Inferior parietal cortex (tissue), 1 donor: ENCODE data around the gene EEF2.
"Not testable (repeated sequence)": the region's sequence is repeated elsewhere in the genome, so short reads cannot be mapped to it uniquely, and the experiment has no call there.

Experiments used
- DNase-seq: peaks from one replicate; pipeline ENCODE4 v3.0.0-alpha.2; 2016; ENCODE audit errors: extremely low spot score

Gene EEF2

GRCh38 chr19:4014541-4015491 is 29.6 kb upstream of the EEF2 start:
- DNase-seq = no peak

DNA sequence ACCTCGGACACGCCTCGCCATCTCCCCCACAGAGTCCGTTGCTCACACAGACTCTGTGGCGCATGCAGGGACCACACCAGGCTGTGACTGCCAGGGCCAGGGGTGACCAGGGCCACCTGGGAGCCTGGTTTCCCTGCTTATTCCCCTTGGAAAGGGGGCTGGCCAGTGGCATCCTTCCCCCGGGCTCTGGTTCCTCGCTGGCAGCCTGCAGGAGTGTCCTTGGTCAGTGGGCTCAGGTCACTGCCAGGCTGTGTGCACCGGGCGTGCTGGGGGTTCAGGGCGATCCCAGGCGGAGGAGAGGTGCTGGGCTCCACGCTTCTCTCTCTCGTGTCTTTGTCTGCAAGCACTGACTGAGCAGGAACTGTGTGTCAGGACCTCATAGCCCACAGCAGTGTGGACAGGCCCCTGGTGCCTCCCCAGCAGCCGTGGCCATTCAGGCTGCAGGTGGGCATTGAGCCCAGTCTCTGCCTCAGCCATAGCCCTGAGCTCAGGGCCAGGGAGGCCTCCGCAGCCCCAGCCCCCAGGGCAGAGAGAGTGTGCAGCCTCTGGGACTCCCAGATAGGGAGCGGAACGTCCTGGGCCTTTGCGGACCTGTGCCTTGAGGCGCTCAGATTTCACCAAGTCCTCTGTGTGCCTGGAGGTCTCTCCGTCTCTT is 28.8 kb upstream of the EEF2 start:
- DNase-seq = no peak

- no peak for DNase-seq
Measured at GRCh38 chr19:4012975-4013634, 27.8 kb upstream of the EEF2 start.

DNA sequence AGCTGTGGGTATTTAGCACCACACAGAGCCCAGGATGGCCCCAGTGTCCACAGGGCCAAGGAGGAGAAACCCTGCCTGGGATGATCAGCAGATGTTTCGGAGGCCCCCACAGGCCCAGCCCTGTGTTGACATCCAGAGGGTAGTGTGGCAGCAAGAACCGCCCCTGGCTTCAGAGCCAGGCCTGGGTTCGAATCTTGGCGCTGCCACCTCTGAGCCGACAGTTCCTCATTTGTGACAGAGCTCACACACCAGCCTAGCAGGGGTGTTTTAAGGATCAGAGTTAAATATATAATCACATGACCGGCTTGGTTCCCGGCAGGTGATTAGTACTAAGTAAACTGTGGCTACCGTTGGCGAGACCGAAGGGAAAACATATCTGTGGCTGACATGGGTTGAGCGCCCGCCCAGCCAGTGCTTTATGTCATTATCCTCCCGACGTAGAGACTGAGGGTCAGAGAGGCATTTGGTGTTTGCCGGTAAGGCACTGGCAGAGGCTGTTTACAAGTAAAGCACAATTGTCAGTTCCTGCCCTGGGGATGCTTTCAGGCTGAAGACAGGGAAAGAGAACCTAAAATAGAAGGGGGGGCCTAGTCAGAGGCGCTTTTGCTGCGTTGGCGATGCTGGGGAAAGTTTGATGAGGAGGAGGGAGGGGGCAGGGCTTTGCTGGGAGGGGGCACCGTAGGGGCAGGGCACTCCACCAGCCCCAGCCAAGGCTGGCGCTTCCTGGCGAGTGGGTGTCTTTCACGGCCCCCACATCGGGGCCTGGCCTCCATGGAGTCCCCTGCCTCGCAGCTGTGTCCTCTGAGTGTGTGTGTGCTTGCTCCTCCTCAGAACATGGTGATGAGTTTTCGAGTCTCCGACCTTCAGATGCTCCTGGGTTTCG is 27.1 kb upstream of the EEF2 start:
- no peak for DNase-seq

- not testable (repeated sequence) for DNase-seq
Measured at GRCh38 chr19:4011430-4011829, 26.2 kb upstream of the EEF2 start.

GRCh38 chr19:4010808-4011110 is 25.5 kb upstream of the EEF2 start:
- DNase-seq = no peak

GRCh38 chr19:4009990-4010807 is 24.9 kb upstream of the EEF2 start:
- DNase-seq = no peak

GRCh38 chr19:4007836-4008539 is 22.7 kb upstream of the EEF2 start:
- no peak for DNase-seq

GRCh38 chr19:4007021-4007835 is 22.0 kb upstream of the EEF2 start, which contains the start of gene PIAS4:
Gene PIAS4 (plus strand): TSS chr19:4007736. CDS start chr19:4007761, 25 bp downstream.
- DNase-seq = peak; percentile 92

GRCh38 chr19:4005436-4005835 is 20.2 kb upstream of the EEF2 start:
- DNase-seq = not testable (repeated sequence)

DNA sequence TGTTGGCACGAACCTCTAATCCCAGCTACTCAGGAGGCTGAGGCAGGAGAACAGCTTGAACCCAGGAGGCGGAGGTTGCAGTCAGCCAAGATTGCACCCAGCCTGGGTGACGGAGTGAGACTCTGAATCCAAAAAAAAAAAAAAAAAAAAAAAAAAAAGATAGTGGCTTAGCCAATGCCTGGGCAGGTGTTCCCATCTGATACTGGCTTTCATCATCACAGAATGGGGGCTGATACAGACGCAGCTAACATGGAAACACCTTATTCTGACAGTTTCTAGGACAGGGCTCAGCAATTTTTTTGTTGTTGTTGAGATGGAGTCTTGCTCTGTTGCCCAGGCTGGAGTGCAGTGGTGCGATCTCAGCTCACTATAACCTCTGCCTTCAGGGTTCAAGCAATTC is 15.5 kb upstream of the EEF2 start:
- DNase-seq = not testable (repeated sequence)

DNA sequence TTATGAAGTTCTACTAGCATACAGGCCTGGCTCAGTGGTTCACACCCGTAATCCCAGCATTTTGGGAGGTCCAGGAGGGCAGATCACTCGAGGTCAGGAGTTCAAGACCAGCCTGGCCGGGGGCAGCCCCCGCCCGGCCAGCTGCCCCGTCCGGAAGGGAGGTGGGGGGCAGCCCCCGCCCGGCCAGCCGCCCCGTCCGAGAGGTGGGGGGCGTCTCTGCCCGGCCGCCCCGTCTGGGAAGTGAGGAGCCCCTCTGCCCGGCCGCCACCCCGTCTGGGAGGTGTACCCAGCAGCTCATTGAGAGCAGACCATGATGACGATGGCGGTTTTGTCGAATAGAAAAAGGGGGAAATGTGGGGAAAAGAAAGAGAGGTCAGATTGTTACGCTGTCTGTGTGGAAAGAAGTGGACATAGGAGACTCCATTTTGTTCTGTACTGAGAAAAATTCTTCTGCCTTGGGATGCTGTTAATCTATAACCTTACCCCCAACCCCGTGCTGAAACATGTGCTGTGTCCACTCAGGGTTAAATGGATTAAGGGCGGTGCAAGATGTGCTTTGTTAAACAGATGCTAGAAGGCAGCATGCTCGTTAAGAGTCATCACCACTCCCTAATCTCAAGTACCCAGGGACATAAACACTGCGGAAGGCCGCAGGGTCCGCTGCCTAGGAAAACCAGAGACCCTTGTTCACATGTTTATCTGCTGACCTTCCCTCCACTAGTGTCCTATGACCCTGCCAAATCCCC is 13.6 kb upstream of the EEF2 start:
- not testable (repeated sequence) for DNase-seq

DNA sequence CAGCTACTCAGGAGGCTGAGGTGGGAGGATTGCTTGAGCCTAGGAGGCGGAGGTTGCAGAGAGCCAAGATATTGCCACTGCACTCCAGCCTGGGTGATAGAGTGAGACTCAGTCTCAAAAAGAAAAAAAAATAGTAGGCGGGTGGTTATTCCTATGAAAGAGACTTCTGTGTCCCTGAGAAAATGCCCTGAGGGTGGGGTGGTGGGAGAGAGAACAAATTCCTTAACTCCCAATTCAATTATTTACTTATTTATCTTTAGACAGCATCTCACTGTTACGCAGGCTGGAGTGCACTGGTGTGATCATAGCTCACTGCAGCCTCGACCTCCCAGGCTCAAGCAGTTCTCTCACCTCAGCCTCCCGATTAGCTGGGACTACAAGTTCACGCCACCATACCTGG is 10.3 kb upstream of the EEF2 start:
- no peak for DNase-seq

DNA sequence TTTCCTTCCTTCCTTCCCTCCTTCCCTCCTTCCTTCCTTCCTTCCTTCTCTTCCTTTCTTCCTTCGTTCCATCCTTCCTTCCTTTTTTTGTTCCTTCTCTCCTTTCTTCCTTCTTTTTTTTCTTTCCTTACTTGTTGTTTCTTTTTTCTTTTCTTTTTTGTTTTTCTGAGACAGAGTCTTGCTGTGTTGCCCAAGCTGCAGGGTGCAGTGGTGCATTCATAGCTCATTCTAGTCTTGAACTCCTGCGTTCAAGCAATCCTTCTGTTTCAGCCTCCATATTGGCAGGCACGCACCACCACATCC is 5.5 kb upstream of the EEF2 start:
- DNase-seq = no peak

DNA sequence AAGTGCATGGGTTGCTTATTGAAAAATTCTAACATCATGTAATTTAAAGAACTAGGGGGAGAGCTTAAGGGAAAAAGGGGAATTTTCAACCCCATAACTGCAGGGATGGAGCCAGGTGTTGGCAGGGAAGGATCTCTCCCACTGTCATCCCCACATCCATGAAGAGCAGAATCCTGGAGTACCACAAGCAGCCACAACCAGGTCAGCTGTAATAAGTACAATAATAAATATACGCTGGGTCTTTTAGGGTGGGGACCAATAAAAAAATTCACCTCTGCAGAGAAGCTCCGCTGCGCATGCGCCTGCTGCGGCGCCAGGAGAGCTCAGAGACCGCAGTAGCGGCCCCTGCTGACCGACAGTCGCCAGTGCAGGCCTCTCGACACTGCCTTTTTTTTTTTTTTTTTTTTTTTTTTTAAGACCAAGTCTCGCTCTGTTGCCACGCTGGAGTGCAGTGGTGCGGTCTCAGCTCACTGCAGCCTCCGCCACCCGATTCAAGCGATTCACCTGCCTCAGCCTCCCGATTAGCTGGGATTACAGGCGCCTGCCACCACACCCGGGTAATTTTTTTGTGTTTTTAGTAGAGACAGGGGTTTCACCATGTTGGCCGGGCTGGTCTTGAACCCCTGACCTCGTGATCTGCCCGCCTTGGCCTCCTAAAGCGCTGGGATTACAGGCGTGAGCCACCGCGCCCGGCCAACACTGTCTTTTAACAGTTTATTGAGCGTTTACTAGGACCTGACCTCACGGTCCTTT is 2.5 kb upstream of the EEF2 start:
- DNase-seq = peak; percentile 89

- DNase-seq = peak; percentile 92
Measured at GRCh38 chr19:3986260-3987041, 1.2 kb upstream of the EEF2 start.

GRCh38 chr19:3985643-3986259 is 488 bp upstream of the EEF2 start:
- peak; percentile 43 for DNase-seq
